ENCODE measurements around the gene LIMA1.

DNA sequence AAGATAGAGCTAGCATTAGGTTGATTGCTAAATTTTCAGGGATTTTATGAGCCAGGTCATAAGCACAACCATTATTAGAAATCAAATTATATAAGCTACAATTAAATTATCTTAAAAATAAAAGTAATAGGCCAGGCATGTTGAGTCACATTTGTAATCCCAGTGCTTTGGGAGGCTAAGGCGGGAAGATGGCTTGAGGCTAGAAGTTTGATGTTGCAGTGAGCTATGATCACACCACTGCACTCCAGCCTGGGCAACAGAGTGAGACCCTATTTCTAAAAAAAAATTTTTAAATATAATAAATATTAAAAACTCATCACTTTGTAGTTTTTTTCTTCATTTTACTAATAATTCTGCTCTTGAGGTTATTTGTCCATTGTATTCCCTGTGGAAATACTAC lies 1.9 kb upstream of the LIMA1 start:
- TF ChIP-seq, protein P1, sequence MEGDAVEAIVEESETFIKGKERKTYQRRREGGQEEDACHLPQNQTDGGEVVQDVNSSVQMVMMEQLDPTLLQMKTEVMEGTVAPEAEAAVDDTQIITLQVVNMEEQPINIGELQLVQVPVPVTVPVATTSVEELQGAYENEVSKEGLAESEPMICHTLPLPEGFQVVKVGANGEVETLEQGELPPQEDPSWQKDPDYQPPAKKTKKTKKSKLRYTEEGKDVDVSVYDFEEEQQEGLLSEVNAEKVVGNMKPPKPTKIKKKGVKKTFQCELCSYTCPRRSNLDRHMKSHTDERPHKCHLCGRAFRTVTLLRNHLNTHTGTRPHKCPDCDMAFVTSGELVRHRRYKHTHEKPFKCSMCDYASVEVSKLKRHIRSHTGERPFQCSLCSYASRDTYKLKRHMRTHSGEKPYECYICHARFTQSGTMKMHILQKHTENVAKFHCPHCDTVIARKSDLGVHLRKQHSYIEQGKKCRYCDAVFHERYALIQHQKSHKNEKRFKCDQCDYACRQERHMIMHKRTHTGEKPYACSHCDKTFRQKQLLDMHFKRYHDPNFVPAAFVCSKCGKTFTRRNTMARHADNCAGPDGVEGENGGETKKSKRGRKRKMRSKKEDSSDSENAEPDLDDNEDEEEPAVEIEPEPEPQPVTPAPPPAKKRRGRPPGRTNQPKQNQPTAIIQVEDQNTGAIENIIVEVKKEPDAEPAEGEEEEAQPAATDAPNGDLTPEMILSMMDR (IDR thresholded peaks at IDR 0.05) = no peak
- no peak for TF ChIP-seq EP300 (IDR thresholded peaks at IDR 0.05)
- TF ChIP-seq POLR2A (IDR thresholded peaks at IDR 0.05) = no peak
